ENCODE results near the gene PEAK3. TPM values are rescaled to one million over a fixed set of nuclear protein-coding genes. Genes with fewer than 3 reads are reported as not detected.

Gene PEAK3
- total and polyA plus RNA-seq, 2 donors (not counting 1 experiment from before 2014, with no cell fraction given): not detected

- Histone ChIP-seq H3K4me2 (ENCODE audit: extremely low read depth, insufficient read depth, low read length) (no peak overlapping the region), H3K4me3 (replicated peaks in 1 of 4; ENCODE audit: control extremely low read depth in 1 of 4, insufficient read depth in 1 of 4, low read depth in 3 of 4, low read length in 4 of 4) (no peak overlapping the region), H3K4me1 (ENCODE audit: control insufficient read depth, extremely low read depth, insufficient read depth, low read length) (peaks cover under 1% of the 10 kb centered on the region), H4K20me1 (ENCODE audit: control insufficient read depth, extremely low read depth, insufficient read depth, low read length) (no peaks in the 10 kb centered on the region), H3K36me3 (ENCODE audit: control insufficient read depth, insufficient read depth, low read length) (peaks cover 35% of the 10 kb centered on the region), H3K27ac (ENCODE audit: insufficient read depth, low read length) (no peak overlapping the region), H3K9me3 (ENCODE audit: control insufficient read depth, insufficient read depth, low read depth, low read length) (no peaks in the 10 kb centered on the region), H3K27me3 (ENCODE audit: control insufficient read depth, insufficient read depth, low read length) (no peaks in the 10 kb centered on the region), H3K9ac (ENCODE audit: insufficient read depth, low read length) (no peak overlapping the region), H3K79me2 (ENCODE audit: control insufficient read depth, insufficient read depth, low read length) (peaks cover 45% of the 10 kb centered on the region), H2AFZ (ENCODE audit: low read length) (no peak overlapping the region)
- TF ChIP-seq EZH2 (IDR thresholded peaks at IDR 0.05; ENCODE audit: low read length, missing control alignments) (no peak), CTCF (conservative IDR thresholded peaks at IDR 0.05 in 1 of 2, IDR thresholded peaks at IDR 0.05 in 1 of 2; ENCODE audit: low read depth in 1 of 2, low read length in 2 of 2) (no peak)
- DNase-seq (ENCODE audit: low read depth in 2 of 2): no peak
These were observed 49.5 kb downstream of the PEAK3 start for GRCh38 chr19:2232286-2233151.

GRCh38 chr19:2231621-2232221 is 50.3 kb downstream of the PEAK3 start:
- no peak overlapping the region for H3K4me2 ChIP-seq (ENCODE audit: extremely low read depth, insufficient read depth, low read length)
- H3K4me3 ChIP-seq (replicated peaks in 1 of 4; ENCODE audit: control extremely low read depth in 1 of 4, insufficient read depth in 1 of 4, low read depth in 3 of 4, low read length in 4 of 4): no peak overlapping the region
- no peak overlapping the region for H3K27ac ChIP-seq (ENCODE audit: insufficient read depth, low read length)
- H2AFZ ChIP-seq (ENCODE audit: low read length): no peak overlapping the region
- no peaks in the 10 kb centered on the region for H4K20me1 ChIP-seq (ENCODE audit: control insufficient read depth, extremely low read depth, insufficient read depth, low read length)
- no peaks in the 10 kb centered on the region for H3K4me1 ChIP-seq (ENCODE audit: control insufficient read depth, extremely low read depth, insufficient read depth, low read length)
- no peak for TF ChIP-seq CTCF (conservative IDR thresholded peaks at IDR 0.05 in 1 of 2, IDR thresholded peaks at IDR 0.05 in 1 of 2; ENCODE audit: low read depth in 1 of 2, low read length in 2 of 2)
- TF ChIP-seq EZH2 (IDR thresholded peaks at IDR 0.05; ENCODE audit: low read length, missing control alignments): no peak
- peaks cover 39% of the 10 kb centered on the region for H3K79me2 ChIP-seq (ENCODE audit: control insufficient read depth, insufficient read depth, low read length)
- no peak for DNase-seq (ENCODE audit: low read depth in 2 of 2)
- H3K9ac ChIP-seq (ENCODE audit: insufficient read depth, low read length): no peak overlapping the region
- no peaks in the 10 kb centered on the region for H3K27me3 ChIP-seq (ENCODE audit: control insufficient read depth, insufficient read depth, low read length)
- H3K36me3 ChIP-seq (ENCODE audit: control insufficient read depth, insufficient read depth, low read length): peaks cover 38% of the 10 kb centered on the region
- H3K9me3 ChIP-seq (ENCODE audit: control insufficient read depth, insufficient read depth, low read depth, low read length): no peaks in the 10 kb centered on the region

- Histone ChIP-seq H3K4me3 (replicated peaks in 1 of 4; ENCODE audit: control extremely low read depth in 1 of 4, insufficient read depth in 1 of 4, low read depth in 3 of 4, low read length in 4 of 4) (no peak overlapping the region), H3K27ac (ENCODE audit: insufficient read depth, low read length) (no peak overlapping the region), H3K4me1 (ENCODE audit: control insufficient read depth, extremely low read depth, insufficient read depth, low read length) (no peaks in the 10 kb centered on the region), H3K4me2 (ENCODE audit: extremely low read depth, insufficient read depth, low read length) (no peak overlapping the region), H3K36me3 (ENCODE audit: control insufficient read depth, insufficient read depth, low read length) (peaks cover 42% of the 10 kb centered on the region), H3K79me2 (ENCODE audit: control insufficient read depth, insufficient read depth, low read length) (peaks cover 39% of the 10 kb centered on the region), H4K20me1 (ENCODE audit: control insufficient read depth, extremely low read depth, insufficient read depth, low read length) (no peaks in the 10 kb centered on the region), H3K9ac (ENCODE audit: insufficient read depth, low read length) (no peak overlapping the region), H3K27me3 (ENCODE audit: control insufficient read depth, insufficient read depth, low read length) (no peaks in the 10 kb centered on the region), H2AFZ (ENCODE audit: low read length) (no peak overlapping the region), H3K9me3 (ENCODE audit: control insufficient read depth, insufficient read depth, low read depth, low read length) (no peaks in the 10 kb centered on the region)
- peak in 1 of 2 donors; percentile 51 for DNase-seq (ENCODE audit: low read depth in 2 of 2)
- no peak for TF ChIP-seq CTCF (conservative IDR thresholded peaks at IDR 0.05 in 1 of 2, IDR thresholded peaks at IDR 0.05 in 1 of 2; ENCODE audit: low read depth in 1 of 2, low read length in 2 of 2)
- no peak for TF ChIP-seq EZH2 (IDR thresholded peaks at IDR 0.05; ENCODE audit: low read length, missing control alignments)
These were observed 51.0 kb downstream of the PEAK3 start for GRCh38 chr19:2230807-2231533.
